Right ventricle myocardium inferior (tissue), 1 donor: ENCODE data around the gene ATP4B. TPM values are rescaled to one million over a fixed set of nuclear protein-coding genes. Genes with fewer than 3 reads are reported as not detected.

Experiments used
- ATAC-seq: fragments of 200-7000 bp; cut with Tn5 transposase; one replicate; pipeline ENCODE4 v1.9.1; 2020; ENCODE audit warnings: mild to moderate bottlenecking, moderate library complexity
- DNase-seq: peaks from one replicate; pipeline ENCODE4 v3.0.0; 2021; ENCODE audit errors: missing footprints
- intact Hi-C: fragments of 100-400 bp; cut with DNase I; formaldehyde crosslinking; loops from one replicate; pipeline ENCODE4 v1.11.0; 2022
- long read RNA-seq: library from polyadenylated mRNA; unstranded; transcript quantifications from one replicate; pipeline ENCODE4 v2.0.0, GENCODE V29; 2021
- total RNA-seq: library from RNA; stranded (reverse); fragmentation: NEBNext Ultra II Directional; extraction: Animal tissue kit (Norgen Biotek cat#: 25700); gene quantifications from one replicate; pipeline ENCODE4 v1.2.1, GENCODE V29; 2021
- donor health status: DM: no; HTN: yes; CAD: no; lungs with severe emphysema.

ATP4B gene
- not detected for total RNA-seq
- long read RNA-seq: 0 reads

GRCh38 chr13:113657851-113658741 is at the start of gene ATP4B:
ATP4B (minus strand) TSS chr13:113658198; CDS start chr13:113658144, 54 bp downstream.
- intact Hi-C loops: no loop called here
- ATAC-seq (no peak), DNase-seq (no peak)

- DNase-seq (no peak), ATAC-seq (peak; percentile 54)
- intact Hi-C loops: no loop called here
Measured at GRCh38 chr13:113672002-113672651, 14.1 kb upstream of the ATP4B start.

- DNase-seq: no peak
- ATAC-seq: peak; percentile 16
- intact Hi-C loops: no loop called here
Measured at GRCh38 chr13:113671066-113672001, 13.3 kb upstream of the ATP4B start.

- ATAC-seq (no peak), DNase-seq (no peak)
- intact Hi-C loops: no loop called here
Measured at GRCh38 chr13:113670541-113670940, 12.5 kb upstream of the ATP4B start.

GRCh38 chr13:113669755-113670341 is 11.8 kb upstream of the ATP4B start:
- DNase-seq (no peak), ATAC-seq (no peak)
- intact Hi-C loops: no loop called here

DNA sequence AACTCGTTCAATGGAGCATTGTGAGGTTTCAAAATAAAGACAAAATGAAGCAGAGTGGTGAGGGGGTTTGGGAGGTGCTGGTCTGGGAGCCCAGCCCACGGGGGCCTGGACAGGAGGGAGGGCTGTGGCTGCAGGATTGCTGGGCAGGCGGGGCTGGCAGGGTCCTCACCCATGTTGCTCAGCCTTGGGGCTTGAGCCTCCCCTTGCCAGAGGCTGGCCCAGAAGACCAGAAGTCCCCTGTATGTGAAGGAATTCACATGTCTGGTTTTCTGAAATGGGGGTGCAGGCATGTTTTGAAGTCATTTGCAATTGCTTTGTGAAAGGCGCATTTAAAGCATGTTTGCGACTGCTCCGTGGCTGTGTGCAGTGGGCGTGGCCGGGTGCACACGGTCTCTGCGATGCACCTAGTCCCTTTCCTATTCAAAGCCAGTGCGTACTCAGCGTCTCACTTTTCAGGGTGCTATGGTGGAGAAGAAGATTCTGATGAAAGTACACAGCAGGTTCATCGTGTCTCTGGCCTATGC is 11.3 kb upstream of the ATP4B start:
- no peak for DNase-seq
- ATAC-seq: no peak
- intact Hi-C loops: no loop called here

- DNase-seq (no peak), ATAC-seq (no peak)
- intact Hi-C loops: no loop called here
Measured at GRCh38 chr13:113668491-113668971, 10.5 kb upstream of the ATP4B start.

GRCh38 chr13:113667771-113668490 is 9.9 kb upstream of the ATP4B start:
- intact Hi-C loops: no loop called here
- no peak for DNase-seq
- no peak for ATAC-seq

DNA sequence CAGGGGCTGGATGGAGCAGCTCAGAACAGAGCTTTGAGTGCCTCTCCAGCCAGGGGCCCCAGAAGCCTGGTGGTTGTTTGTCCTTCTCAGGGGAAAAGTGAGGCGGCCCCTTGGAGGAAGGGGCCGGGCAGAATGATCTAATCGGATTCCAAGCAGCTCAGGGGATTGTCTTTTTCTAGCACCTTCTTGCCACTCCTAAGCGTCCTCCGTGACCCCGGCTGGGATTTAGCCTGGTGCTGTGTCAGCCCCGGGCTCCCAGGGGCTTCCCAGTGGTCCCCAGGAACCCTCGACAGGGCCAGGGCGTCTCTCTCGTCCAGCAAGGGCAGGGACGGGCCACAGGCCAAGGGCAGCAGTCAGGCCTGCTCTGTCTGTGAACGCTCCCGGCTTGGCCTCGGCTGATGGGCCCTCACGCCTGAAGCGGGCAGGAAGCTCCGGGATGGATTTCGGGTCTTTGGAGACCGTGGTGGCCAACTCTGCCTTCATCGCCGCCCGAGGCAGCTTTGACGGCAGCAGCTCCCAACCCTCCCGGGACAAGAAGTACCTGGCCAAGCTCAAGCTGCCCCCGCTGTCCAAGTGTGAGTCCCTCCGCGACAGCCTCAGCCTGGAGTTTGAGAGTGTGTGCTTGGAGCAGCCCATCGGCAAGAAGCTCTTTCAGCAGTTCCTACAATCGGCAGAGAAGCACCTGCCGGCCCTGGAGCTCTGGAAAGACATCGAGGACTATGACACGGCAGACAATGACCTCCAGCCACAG is 9.1 kb upstream of the ATP4B start, which contains the start of gene GRK1:
Gene GRK1, plus strand, starts transcription at position 269 of the 751 bp plus-strand sequence. Its CDS starts 168 bp downstream, at position 437.
- no peak for ATAC-seq
- intact Hi-C loops: no loop called here
- no peak for DNase-seq

DNA sequence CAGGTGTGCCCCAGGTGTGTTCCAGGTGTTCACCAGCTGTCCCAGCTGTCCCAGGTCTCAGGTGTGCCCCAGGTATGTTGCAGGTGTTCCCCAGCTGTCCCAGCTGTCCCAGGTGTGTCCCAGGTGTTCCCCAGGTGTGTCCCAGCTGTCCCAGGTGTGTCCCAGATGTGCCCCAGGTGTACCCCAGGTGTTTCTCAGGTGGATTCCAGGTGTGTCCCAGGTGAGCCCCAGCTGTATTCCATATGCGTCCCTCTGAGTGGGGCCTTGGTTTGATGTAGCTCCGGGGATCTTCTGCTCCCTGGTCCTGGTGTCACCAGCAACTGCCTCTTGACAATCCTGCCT is 8.3 kb upstream of the ATP4B start:
- no peak for DNase-seq

GRCh38 chr13:113665597-113666328 is 7.8 kb upstream of the ATP4B start:
- intact Hi-C loops: no loop called here
- no peak for ATAC-seq
- DNase-seq: no peak

More for the DNA sequence above, 8.3 kb upstream of the ATP4B start:
- intact Hi-C loops: no loop called here
- ATAC-seq: no peak

DNA sequence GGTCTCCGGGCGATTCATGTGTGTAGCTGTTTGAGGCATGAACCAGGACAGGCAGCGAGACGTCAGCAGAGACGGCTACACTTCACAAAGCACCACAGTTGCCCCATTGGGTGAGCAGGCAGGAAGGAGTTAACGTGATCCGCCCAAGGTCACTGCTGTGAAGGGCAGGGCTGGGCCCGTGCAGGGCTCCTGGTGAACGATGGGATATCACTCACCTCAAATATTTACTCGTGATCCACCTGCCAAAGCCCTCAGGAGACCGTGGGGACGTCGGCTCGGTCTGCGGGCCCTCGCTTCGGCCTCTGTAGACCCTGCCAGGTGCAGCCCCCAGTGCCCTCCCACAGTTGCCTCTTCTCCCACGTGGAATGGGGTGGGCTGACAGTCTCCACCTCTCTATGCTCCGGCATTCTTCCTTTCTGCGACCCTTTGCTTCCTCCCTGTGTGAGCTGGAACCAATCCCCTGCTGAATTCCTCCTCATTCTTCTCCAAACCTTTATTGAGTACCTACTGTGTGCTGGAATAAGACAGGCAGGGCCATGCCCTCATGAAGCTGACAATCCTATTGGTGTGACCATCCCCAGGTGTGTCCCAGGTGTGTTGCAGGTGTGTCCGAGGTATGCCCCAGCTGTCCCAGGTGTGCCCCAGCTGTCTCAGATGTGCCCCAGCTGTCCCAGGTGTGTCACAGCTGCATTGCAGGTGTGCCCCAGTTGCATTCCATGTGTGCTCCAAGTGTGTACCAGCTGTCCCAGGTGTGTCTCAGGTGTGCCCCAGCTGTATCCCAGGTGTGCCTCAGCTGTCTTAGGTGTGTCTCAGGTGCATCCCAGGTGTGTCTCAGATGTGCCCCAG is 7.0 kb upstream of the ATP4B start:
- DNase-seq: no peak
- intact Hi-C loops: no loop called here
- no peak for ATAC-seq

GRCh38 chr13:113663934-113664333 is 5.9 kb upstream of the ATP4B start:
- no peak for DNase-seq

DNA sequence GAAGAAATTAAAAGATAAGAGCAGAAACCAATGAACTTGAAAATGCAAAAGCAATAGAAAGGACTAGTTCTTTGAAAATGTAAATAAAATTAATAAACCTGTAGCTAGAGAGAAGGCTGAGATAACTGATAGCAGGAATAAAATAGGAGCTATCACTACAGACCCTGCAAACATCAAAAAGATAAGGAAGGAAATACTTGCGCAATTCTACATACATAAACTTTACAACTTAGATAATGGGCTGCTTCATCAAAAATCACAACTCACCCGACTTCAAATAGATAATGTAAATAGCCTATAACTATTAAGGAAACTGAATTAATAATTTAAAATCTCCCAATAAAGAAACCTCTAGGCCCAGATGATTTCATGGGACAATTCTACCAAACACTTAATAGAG is 3.5 kb upstream of the ATP4B start:
- DNase-seq (no peak), ATAC-seq (no peak)
- intact Hi-C loops: no loop called here

More at GRCh38 chr13:113663934-113664333, 5.9 kb upstream of the ATP4B start:
- intact Hi-C loops: no loop called here
- no peak for ATAC-seq

DNA sequence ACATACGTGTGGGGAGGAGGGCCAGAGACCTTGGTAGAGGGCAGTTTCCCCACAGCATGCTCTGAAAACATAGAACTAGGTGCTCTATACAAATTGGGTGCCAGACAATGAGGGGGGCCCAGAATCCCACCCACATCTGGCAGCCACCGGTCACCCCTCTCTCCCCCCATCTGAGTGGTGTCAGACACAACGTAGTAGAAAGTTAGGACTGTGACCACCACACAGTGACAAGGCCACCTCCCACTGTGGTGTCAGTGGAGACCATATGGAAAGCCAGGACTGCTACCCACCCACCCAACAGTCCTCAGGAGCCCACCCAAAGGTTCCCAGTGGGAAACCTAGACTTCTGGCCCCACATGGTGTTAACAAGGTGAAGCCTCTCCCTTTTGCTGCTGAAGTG is 2.1 kb upstream of the ATP4B start:
- DNase-seq (no peak), ATAC-seq (no peak)
- intact Hi-C loops: no loop called here

DNA sequence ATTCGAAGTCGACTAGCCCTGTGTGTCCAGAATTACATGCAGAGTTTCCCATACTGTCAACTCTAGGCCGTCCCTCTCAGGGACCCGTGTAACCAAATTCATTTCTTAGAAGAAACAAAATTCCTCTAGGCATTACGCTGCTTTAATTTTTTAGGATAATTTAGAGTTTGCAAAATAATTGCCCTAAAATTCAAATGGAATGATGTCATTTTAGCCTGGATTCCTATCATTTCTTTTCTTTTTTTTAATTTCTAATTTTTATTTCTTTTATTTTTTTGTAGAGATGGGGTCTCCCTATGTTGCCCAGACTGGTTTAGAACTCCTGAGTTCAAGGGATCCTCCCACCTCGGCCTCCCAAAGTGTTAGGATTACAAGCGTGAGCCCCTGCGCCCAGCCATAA is 1.3 kb upstream of the ATP4B start:
- no peak for ATAC-seq
- intact Hi-C loops: no loop called here
- DNase-seq: no peak
